Epithelial cell of prostate (primary cell): Measurements from ENCODE around the gene PTDSS2.
"Not testable (repeated sequence)": the region's sequence is repeated elsewhere in the genome, so short reads cannot be mapped to it uniquely, and the experiment has no call there.

Experiments
- DNase-seq: peaks from one replicate; pipeline ENCODE4 v3.0.0-alpha.2; 2011; ENCODE audit warnings: low read depth, low spot score
- H3K27ac ChIP-seq: fragments of 450-650 bp; 2 replicates; pipeline ENCODE4 v1.5.1; 2017; ENCODE audit warnings: mild to moderate bottlenecking

The PTDSS2 gene

GRCh38 chr11:429931-430456 lies 20.1 kb upstream of the PTDSS2 start:
- no peak overlapping the region for H3K27ac ChIP-seq
- no peak for DNase-seq

GRCh38 chr11:431921-432320 lies 18.2 kb upstream of the PTDSS2 start:
- no peak overlapping the region for H3K27ac ChIP-seq
- DNase-seq: no peak

GRCh38 chr11:432501-433100 lies 17.5 kb upstream of the PTDSS2 start:
- DNase-seq: no peak

GRCh38 chr11:433111-433510 lies 17.0 kb upstream of the PTDSS2 start:
- no peak overlapping the region for H3K27ac ChIP-seq
- no peak for DNase-seq

More at GRCh38 chr11:432501-433100, 17.5 kb upstream of the PTDSS2 start:
- no peak overlapping the region for H3K27ac ChIP-seq

- DNase-seq: no peak
- H3K27ac ChIP-seq: no peak overlapping the region
Observed at GRCh38 chr11:433641-434040, 16.4 kb upstream of the PTDSS2 start.

GRCh38 chr11:434496-434895 lies 15.6 kb upstream of the PTDSS2 start:
- H3K27ac ChIP-seq: no peak overlapping the region
- no peak for DNase-seq

- not testable (repeated sequence) for DNase-seq, H3K27ac ChIP-seq
Observed at GRCh38 chr11:434999-435740, 14.9 kb upstream of the PTDSS2 start.

GRCh38 chr11:437228-437870 lies 12.7 kb upstream of the PTDSS2 start:
- H3K27ac ChIP-seq: no peak overlapping the region
- no peak for DNase-seq

- no peak overlapping the region for H3K27ac ChIP-seq
Observed at GRCh38 chr11:438101-438844, 11.8 kb upstream of the PTDSS2 start.

GRCh38 chr11:439315-440064 lies 10.6 kb upstream of the PTDSS2 start:
- H3K27ac ChIP-seq: no peak overlapping the region
- no peak for DNase-seq

More at GRCh38 chr11:438101-438844, 11.8 kb upstream of the PTDSS2 start:
- no peak for DNase-seq

- H3K27ac ChIP-seq: no peak overlapping the region
- DNase-seq: no peak
Observed at GRCh38 chr11:440065-441042, 9.7 kb upstream of the PTDSS2 start.

- no peak overlapping the region for H3K27ac ChIP-seq
- DNase-seq: no peak
Observed at GRCh38 chr11:441043-441417, 9.0 kb upstream of the PTDSS2 start.

GRCh38 chr11:441418-442274 lies 8.4 kb upstream of the PTDSS2 start, which contains the start of gene ANO9:
Gene ANO9, minus strand, starts transcription at chr11:442011. Its CDS starts 85 bp downstream, at chr11:441926.
- DNase-seq: no peak
- no peak within 1 kb of the TSS for H3K27ac ChIP-seq

- H3K27ac ChIP-seq: no peak overlapping the region
- DNase-seq: no peak
Observed at GRCh38 chr11:442611-443081, 7.4 kb upstream of the PTDSS2 start.

- no peak overlapping the region for H3K27ac ChIP-seq
- DNase-seq: no peak
Observed at GRCh38 chr11:443542-444199, 6.4 kb upstream of the PTDSS2 start.

- DNase-seq: no peak
- no peak overlapping the region for H3K27ac ChIP-seq
Observed at GRCh38 chr11:444396-445144, 5.5 kb upstream of the PTDSS2 start.
